Measurements from ENCODE around the gene FBXW10.
"Not testable (repeated sequence)": the region's sequence is repeated elsewhere in the genome, so short reads cannot be mapped to it uniquely, and the experiment has no call there.

FBXW10 gene

GRCh38 chr17:18750242-18750641 lies 6.4 kb downstream of the FBXW10 start:
- DNase-seq, result not testable (repeated sequence)

- DNase-seq, result not testable (repeated sequence)
Measured at GRCh38 chr17:18753829-18754409, 10.1 kb downstream of the FBXW10 start.

- DNase-seq, result not testable (repeated sequence)
Measured at GRCh38 chr17:18755969-18756368, 12.1 kb downstream of the FBXW10 start.

GRCh38 chr17:18757368-18758044 lies 13.7 kb downstream of the FBXW10 start:
- DNase-seq, result not testable (repeated sequence)

GRCh38 chr17:18758344-18758743 lies 14.5 kb downstream of the FBXW10 start:
- not testable (repeated sequence) for DNase-seq

GRCh38 chr17:18760221-18760620 lies 16.4 kb downstream of the FBXW10 start:
- DNase-seq, result not testable (repeated sequence)

- not testable (repeated sequence) for DNase-seq
Measured at GRCh38 chr17:18770572-18770971, 26.7 kb downstream of the FBXW10 start.

GRCh38 chr17:18771066-18771465 lies 27.2 kb downstream of the FBXW10 start:
- DNase-seq, result not testable (repeated sequence)

GRCh38 chr17:18772471-18772870 lies 28.6 kb downstream of the FBXW10 start:
- no peak for DNase-seq

- peak; percentile 95 for DNase-seq
Measured at GRCh38 chr17:18780991-18781718, 37.3 kb downstream of the FBXW10 start, which contains the start of gene TVP23B. TSS of gene TVP23B (plus strand) at chr17:18781183. CDS start at chr17:18781294, 111 bp downstream.

GRCh38 chr17:18781805-18782204 lies 38.0 kb downstream of the FBXW10 start:
- DNase-seq, result not testable (repeated sequence)

GRCh38 chr17:18785933-18786332 lies 42.1 kb downstream of the FBXW10 start:
- DNase-seq, result not testable (repeated sequence)

- not testable (repeated sequence) for DNase-seq
Measured at GRCh38 chr17:18786890-18787289, 43.0 kb downstream of the FBXW10 start.

GRCh38 chr17:18791402-18791801 lies 47.5 kb downstream of the FBXW10 start:
- not testable (repeated sequence) for DNase-seq

GRCh38 chr17:18794841-18795240 lies 51.0 kb downstream of the FBXW10 start:
- DNase-seq, result not testable (repeated sequence)

- DNase-seq, result not testable (repeated sequence)
Measured at GRCh38 chr17:18796887-18797286, 53.0 kb downstream of the FBXW10 start.

- not testable (repeated sequence) for DNase-seq
Measured at GRCh38 chr17:18803458-18804245, 59.8 kb downstream of the FBXW10 start.

- not testable (repeated sequence) for DNase-seq
Measured at GRCh38 chr17:18815924-18816323, 72.1 kb downstream of the FBXW10 start.

GRCh38 chr17:18816489-18817371 lies 72.9 kb downstream of the FBXW10 start:
- DNase-seq, result peak; percentile 86

- DNase-seq, result not testable (repeated sequence)
Measured at GRCh38 chr17:18821430-18821829, 77.6 kb downstream of the FBXW10 start.

GRCh38 chr17:18827613-18828012 lies 83.8 kb downstream of the FBXW10 start:
- DNase-seq, result not testable (repeated sequence)

All from NCI-H1694 (cell line).